ENCODE data around the gene ENTPD3.

- TF ChIP-seq CBFB (CRISPR knock-in tag; IDR thresholded peaks at IDR 0.05; ENCODE audit: low read depth) (no peak), USF2 (CRISPR knock-in tag; IDR thresholded peaks at IDR 0.05) (no peak), RELA (CRISPR knock-in tag; IDR thresholded peaks at IDR 0.05; ENCODE audit: borderline replicate concordance) (no peak), IRF1 (CRISPR knock-in tag; IDR thresholded peaks at IDR 0.05) (no peak), ZBTB43 (CRISPR knock-in tag; IDR thresholded peaks at IDR 0.05) (no peak), FOXJ3 (CRISPR knock-in tag; IDR thresholded peaks at IDR 0.05; ENCODE audit: borderline replicate concordance) (no peak), TCF7 (CRISPR knock-in tag; IDR thresholded peaks at IDR 0.05; ENCODE audit: low read depth) (no peak), NR3C1 (CRISPR knock-in tag; conservative IDR thresholded peaks at IDR 0.05; ENCODE audit: low read depth) (no peak), ZNF232 (CRISPR knock-in tag; IDR thresholded peaks at IDR 0.05) (no peak), E2F4 (CRISPR knock-in tag; IDR thresholded peaks at IDR 0.05; ENCODE audit: borderline replicate concordance, low read depth) (no peak), ZNF512 (CRISPR knock-in tag; IDR thresholded peaks at IDR 0.05; ENCODE audit: borderline replicate concordance) (no peak), GABPB1 (CRISPR knock-in tag; IDR thresholded peaks at IDR 0.05) (no peak)
- TF ChIP-seq, protein P1, sequence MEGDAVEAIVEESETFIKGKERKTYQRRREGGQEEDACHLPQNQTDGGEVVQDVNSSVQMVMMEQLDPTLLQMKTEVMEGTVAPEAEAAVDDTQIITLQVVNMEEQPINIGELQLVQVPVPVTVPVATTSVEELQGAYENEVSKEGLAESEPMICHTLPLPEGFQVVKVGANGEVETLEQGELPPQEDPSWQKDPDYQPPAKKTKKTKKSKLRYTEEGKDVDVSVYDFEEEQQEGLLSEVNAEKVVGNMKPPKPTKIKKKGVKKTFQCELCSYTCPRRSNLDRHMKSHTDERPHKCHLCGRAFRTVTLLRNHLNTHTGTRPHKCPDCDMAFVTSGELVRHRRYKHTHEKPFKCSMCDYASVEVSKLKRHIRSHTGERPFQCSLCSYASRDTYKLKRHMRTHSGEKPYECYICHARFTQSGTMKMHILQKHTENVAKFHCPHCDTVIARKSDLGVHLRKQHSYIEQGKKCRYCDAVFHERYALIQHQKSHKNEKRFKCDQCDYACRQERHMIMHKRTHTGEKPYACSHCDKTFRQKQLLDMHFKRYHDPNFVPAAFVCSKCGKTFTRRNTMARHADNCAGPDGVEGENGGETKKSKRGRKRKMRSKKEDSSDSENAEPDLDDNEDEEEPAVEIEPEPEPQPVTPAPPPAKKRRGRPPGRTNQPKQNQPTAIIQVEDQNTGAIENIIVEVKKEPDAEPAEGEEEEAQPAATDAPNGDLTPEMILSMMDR (IDR thresholded peaks at IDR 0.05): no peak
- TF ChIP-seq, protein P2, sequence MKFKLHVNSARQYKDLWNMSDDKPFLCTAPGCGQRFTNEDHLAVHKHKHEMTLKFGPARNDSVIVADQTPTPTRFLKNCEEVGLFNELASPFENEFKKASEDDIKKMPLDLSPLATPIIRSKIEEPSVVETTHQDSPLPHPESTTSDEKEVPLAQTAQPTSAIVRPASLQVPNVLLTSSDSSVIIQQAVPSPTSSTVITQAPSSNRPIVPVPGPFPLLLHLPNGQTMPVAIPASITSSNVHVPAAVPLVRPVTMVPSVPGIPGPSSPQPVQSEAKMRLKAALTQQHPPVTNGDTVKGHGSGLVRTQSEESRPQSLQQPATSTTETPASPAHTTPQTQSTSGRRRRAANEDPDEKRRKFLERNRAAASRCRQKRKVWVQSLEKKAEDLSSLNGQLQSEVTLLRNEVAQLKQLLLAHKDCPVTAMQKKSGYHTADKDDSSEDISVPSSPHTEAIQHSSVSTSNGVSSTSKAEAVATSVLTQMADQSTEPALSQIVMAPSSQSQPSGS (CRISPR knock-in tag; IDR thresholded peaks at IDR 0.05; ENCODE audit: borderline replicate concordance, low read depth): no peak
These were observed 4.9 kb upstream of the ENTPD3 start for GRCh38 chr3:40381904-40382616.

All from WTC11 (cell line).